ENCODE results near the gene ABCC1.

ABCC1 gene

DNA sequence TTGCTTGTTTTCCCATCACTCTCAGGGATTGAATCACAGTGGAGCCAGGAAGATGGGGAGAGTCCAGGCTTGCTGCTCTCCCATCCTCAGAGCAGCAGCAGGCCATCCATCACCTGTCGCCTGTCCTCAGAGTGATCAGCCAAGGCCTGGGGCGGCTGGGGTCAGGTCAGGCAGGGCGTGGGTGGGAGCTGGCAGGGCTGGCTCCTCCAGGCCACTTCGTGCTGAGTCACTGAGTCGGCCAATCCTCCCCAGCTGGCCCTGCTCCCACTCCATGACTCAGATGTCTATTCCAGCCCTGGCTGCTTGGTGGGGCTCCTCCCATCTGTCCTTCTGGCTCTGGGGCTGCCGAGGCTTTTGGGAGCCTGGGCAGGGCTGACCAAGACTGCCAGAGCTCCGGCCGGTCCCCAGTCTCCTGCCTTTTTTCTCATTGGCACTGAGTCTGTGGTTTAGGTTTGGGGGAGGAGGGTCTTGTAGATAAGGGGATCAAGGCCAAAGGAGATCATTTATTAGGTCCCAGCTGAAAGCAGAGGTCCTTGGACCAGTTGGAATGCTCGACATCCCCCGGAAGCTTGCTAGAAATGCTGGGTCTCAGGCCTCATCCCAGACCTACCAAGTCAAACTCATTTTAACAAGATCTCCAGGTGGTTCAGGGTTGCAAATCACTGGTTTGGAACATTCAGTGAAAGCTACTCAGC lies 72.7 kb downstream of the ABCC1 start:
- Histone ChIP-seq H3K36me3 (ENCODE audit: control insufficient read depth, insufficient read depth, low read length) (peaks cover 55% of the 10 kb centered on the region), H3K27ac (ENCODE audit: low read depth, low read length) (peak overlapping the region; percentile 47), H3K9ac (ENCODE audit: low read depth, low read length) (no peak overlapping the region), H3K4me3 (ENCODE audit: low read depth, low read length) (no peak overlapping the region), H3K27me3 (ENCODE audit: control insufficient read depth, insufficient read depth, low read length) (no peaks in the 10 kb centered on the region), H3K4me1 (ENCODE audit: control insufficient read depth, insufficient read depth, low read length) (no peaks in the 10 kb centered on the region), H3K9me3 (ENCODE audit: control insufficient read depth, insufficient read depth, low read length) (no peaks in the 10 kb centered on the region)

DNA sequence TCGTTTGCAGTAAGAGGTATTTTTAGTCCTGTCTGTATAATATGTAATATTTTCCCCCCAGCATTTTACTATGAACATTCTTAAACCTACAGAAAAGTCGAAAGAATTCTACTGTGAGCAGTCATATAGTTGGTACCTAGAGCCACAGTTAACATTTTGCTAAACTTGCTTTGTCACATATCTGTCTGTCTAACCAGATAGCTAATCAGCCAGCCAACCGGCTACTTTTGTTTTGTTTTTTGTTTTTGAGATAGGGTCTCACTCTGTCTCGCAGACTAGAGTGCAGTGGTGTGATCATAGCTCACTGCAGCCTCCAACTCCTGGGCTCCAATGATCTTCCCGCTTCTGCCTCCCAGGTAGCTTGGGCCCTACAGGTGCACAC lies 73.3 kb downstream of the ABCC1 start:
- Histone ChIP-seq H3K27ac (ENCODE audit: low read depth, low read length) (peak overlapping the region; percentile 18), H3K27me3 (ENCODE audit: control insufficient read depth, insufficient read depth, low read length) (no peaks in the 10 kb centered on the region), H3K36me3 (ENCODE audit: control insufficient read depth, insufficient read depth, low read length) (peaks cover 50% of the 10 kb centered on the region), H3K9ac (ENCODE audit: low read depth, low read length) (no peak overlapping the region), H3K4me1 (ENCODE audit: control insufficient read depth, insufficient read depth, low read length) (no peaks in the 10 kb centered on the region), H3K9me3 (ENCODE audit: control insufficient read depth, insufficient read depth, low read length) (no peaks in the 10 kb centered on the region), H3K4me3 (ENCODE audit: low read depth, low read length) (no peak overlapping the region)

DNA sequence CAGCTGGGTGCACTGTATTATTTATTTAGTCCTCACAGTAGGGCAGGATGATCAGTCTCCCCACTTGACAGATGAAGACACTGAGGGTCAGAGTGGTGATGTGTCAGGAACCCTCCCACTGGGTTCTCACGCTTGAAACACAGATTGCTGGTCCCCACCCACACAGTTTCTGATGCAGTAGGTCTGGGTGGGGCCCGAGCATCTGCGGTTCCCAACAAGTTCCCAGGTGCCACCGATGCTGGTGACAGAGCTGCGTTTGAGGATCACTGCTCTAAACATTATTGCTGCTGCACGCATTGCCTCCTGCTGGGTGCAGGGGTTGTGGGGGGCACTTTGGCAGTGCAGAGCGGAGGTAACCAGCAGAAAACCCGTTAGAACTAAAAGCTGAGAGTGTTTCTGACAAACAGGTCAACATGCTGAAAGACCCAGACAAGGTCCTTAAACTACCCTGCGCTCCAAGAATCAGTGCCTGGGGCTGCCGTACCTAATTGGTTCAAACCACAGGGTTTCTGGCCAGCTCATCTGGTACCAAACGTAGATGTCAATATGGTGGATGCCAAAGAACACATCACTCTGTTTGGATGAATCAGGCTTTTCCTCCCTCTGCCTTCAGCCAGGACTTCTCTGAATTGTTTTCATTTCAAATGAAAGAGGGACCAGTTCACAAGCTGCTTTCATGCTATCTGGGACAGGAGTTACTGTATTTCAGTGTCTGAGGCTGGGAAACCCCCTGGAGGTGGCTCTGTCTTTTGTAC lies 76.0 kb downstream of the ABCC1 start:
- no peak overlapping the region for H3K9ac ChIP-seq (ENCODE audit: low read depth, low read length)
- no peaks in the 10 kb centered on the region for H3K9me3 ChIP-seq (ENCODE audit: control insufficient read depth, insufficient read depth, low read length)
- peak overlapping the region; percentile 33 for H3K27ac ChIP-seq (ENCODE audit: low read depth, low read length)
- H3K36me3 ChIP-seq (ENCODE audit: control insufficient read depth, insufficient read depth, low read length) = peaks cover 30% of the 10 kb centered on the region
- H3K4me3 ChIP-seq (ENCODE audit: low read depth, low read length) = no peak overlapping the region
- no peaks in the 10 kb centered on the region for H3K27me3 ChIP-seq (ENCODE audit: control insufficient read depth, insufficient read depth, low read length)
- H3K4me1 ChIP-seq (ENCODE audit: control insufficient read depth, insufficient read depth, low read length) = no peaks in the 10 kb centered on the region

DNA sequence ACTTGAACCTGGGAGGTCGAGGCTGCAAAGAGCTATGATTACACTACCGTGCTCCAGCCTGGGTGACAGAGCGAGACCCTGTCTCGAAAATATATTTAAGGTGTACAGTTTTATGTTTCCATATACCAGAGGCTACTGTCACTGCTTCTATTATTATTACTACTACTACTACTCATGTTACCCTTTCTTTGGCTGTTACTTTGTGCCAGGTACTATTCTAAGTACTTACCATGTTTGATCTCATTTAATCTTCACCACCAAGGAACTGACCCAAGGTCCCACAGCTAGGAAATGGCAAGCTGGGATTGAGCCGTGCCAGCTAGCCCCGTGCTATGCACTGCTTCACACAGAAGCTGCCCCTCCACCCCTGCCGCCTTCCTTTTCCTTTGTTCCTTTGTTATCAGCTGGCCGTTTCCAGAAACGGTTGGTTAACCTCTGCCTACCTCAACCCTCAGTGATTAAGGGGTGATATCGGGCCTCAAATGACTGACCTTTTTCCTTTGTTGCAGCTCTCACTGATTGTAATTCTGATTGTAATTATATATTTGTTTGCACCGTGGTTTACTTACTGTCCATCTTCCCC lies 78.4 kb downstream of the ABCC1 start:
- Histone ChIP-seq H3K4me3 (ENCODE audit: low read depth, low read length) (no peak overlapping the region), H3K9me3 (ENCODE audit: control insufficient read depth, insufficient read depth, low read length) (no peaks in the 10 kb centered on the region), H3K4me1 (ENCODE audit: control insufficient read depth, insufficient read depth, low read length) (no peaks in the 10 kb centered on the region), H3K27me3 (ENCODE audit: control insufficient read depth, insufficient read depth, low read length) (no peaks in the 10 kb centered on the region), H3K9ac (ENCODE audit: low read depth, low read length) (no peak overlapping the region), H3K27ac (ENCODE audit: low read depth, low read length) (no peak overlapping the region), H3K36me3 (ENCODE audit: control insufficient read depth, insufficient read depth, low read length) (peaks cover 25% of the 10 kb centered on the region)

DNA sequence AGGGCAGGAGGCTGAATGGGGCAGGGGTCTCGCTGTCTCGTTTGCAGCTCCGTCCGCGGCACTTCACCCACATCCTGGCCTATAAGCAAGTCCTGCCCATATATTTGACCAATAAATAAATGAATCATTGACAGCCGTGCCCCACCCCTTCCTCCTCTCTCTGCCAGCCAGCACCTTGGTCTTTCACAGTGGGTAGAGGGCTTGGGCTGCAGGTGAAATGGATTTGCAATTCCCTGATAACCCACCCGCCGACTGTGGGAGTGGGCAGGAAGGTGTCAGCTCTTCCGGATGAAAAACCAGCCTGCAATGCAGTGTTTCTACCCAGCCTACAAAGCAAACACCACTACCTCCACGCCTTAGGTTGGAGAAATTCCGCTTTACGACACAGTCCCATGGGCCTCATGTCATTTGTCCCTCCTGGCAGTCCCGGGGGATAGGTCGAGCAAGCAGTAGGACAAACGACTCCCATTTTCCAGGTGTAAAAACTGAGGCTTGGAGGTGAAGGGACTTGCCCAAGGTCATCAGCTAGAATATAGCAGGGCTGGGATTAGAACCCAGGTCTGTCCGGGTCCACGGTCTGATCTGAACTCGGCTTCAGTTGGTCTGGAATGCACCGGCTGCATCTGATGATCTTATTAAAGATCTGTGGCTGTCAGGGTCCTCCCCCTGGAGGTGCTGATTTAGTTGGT lies 79.0 kb downstream of the ABCC1 start:
- no peaks in the 10 kb centered on the region for H3K9me3 ChIP-seq (ENCODE audit: control insufficient read depth, insufficient read depth, low read length)
- H3K4me1 ChIP-seq (ENCODE audit: control insufficient read depth, insufficient read depth, low read length) = no peaks in the 10 kb centered on the region
- H3K27me3 ChIP-seq (ENCODE audit: control insufficient read depth, insufficient read depth, low read length) = no peaks in the 10 kb centered on the region
- H3K27ac ChIP-seq (ENCODE audit: low read depth, low read length) = no peak overlapping the region
- no peak overlapping the region for H3K9ac ChIP-seq (ENCODE audit: low read depth, low read length)
- peaks cover 31% of the 10 kb centered on the region for H3K36me3 ChIP-seq (ENCODE audit: control insufficient read depth, insufficient read depth, low read length)
- H3K4me3 ChIP-seq (ENCODE audit: low read depth, low read length) = no peak overlapping the region

DNA sequence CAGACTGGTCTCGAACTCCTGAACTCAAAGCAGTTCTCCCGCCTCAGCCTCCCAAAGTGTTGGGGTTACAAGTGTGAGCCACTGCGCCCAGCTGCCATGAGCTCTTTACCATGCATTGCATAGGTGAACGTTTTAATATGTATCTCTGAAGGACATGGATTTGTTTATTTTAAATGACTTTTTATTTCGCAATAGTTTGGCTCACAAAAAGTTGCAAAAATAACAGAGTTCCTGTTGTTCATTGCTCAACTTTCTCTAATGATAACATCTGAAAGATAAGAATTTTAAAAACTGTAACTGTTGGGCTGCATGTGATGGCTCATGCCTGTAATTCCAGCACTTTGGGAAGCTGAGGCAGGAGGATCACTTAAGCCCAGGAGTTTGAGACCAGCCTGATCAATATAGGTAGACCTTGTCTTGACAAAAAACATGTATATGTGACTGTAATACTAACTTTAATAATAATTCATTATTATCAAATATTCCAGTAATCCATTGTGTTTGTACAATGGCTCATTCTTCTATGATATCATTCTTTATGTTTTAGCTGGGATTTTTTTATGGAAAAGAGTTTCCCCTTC lies 80.1 kb downstream of the ABCC1 start:
- Histone ChIP-seq H3K36me3 (ENCODE audit: control insufficient read depth, insufficient read depth, low read length) (peaks cover 34% of the 10 kb centered on the region), H3K4me1 (ENCODE audit: control insufficient read depth, insufficient read depth, low read length) (no peaks in the 10 kb centered on the region), H3K27me3 (ENCODE audit: control insufficient read depth, insufficient read depth, low read length) (no peaks in the 10 kb centered on the region), H3K9ac (ENCODE audit: low read depth, low read length) (no peak overlapping the region), H3K27ac (ENCODE audit: low read depth, low read length) (no peak overlapping the region), H3K9me3 (ENCODE audit: control insufficient read depth, insufficient read depth, low read length) (no peaks in the 10 kb centered on the region), H3K4me3 (ENCODE audit: low read depth, low read length) (no peak overlapping the region)

DNA sequence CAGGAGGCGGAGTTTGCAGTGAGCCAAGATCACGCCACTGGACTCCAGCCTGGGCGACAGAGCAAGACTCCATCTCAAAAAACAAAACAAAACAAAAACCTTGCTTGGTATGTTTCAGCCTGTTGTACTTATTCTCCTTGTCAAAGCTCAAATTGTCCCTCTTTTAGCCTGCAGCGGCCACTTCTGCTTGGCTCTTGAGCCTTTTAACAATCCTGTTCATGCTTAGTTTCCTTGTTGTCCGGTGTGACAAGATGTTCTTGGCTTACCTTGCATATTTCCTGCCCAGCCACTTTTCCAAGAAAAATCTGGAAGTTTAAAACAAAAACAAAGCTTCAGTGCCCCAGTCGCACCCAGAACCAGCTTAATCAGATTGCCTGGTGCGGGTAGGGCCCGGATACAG lies 81.0 kb downstream of the ABCC1 start:
- no peak overlapping the region for H3K9ac ChIP-seq (ENCODE audit: low read depth, low read length)
- no peak overlapping the region for H3K4me3 ChIP-seq (ENCODE audit: low read depth, low read length)
- no peak overlapping the region for H3K27ac ChIP-seq (ENCODE audit: low read depth, low read length)
- H3K36me3 ChIP-seq (ENCODE audit: control insufficient read depth, insufficient read depth, low read length) = peaks cover 39% of the 10 kb centered on the region
- no peaks in the 10 kb centered on the region for H3K4me1 ChIP-seq (ENCODE audit: control insufficient read depth, insufficient read depth, low read length)
- H3K9me3 ChIP-seq (ENCODE audit: control insufficient read depth, insufficient read depth, low read length) = no peaks in the 10 kb centered on the region
- no peaks in the 10 kb centered on the region for H3K27me3 ChIP-seq (ENCODE audit: control insufficient read depth, insufficient read depth, low read length)

DNA sequence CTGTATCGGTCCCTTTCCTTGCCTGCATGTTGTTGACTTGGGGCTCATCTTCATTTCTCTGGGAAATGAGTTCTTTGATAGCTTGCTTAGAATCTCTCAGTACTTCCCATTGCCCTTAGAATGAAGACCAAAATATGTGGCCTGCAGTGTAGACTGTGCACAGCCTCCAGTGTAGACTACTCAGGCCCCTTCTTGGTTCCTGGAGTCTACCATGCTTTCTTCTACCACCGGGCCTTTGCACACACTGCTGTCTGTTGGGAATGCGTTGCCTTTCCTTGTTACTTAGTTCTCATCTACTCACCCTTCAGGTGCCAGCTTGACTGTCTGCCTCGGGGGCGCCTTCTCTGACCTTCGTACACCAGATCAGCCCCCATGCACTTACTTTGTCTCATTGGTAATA lies 82.0 kb downstream of the ABCC1 start:
- H3K27ac ChIP-seq (ENCODE audit: low read depth, low read length) = no peak overlapping the region
- H3K4me3 ChIP-seq (ENCODE audit: low read depth, low read length) = no peak overlapping the region
- H3K9ac ChIP-seq (ENCODE audit: low read depth, low read length) = no peak overlapping the region
- no peaks in the 10 kb centered on the region for H3K9me3 ChIP-seq (ENCODE audit: control insufficient read depth, insufficient read depth, low read length)
- H3K27me3 ChIP-seq (ENCODE audit: control insufficient read depth, insufficient read depth, low read length) = no peaks in the 10 kb centered on the region
- H3K4me1 ChIP-seq (ENCODE audit: control insufficient read depth, insufficient read depth, low read length) = no peaks in the 10 kb centered on the region
- H3K36me3 ChIP-seq (ENCODE audit: control insufficient read depth, insufficient read depth, low read length) = peaks cover 48% of the 10 kb centered on the region

DNA sequence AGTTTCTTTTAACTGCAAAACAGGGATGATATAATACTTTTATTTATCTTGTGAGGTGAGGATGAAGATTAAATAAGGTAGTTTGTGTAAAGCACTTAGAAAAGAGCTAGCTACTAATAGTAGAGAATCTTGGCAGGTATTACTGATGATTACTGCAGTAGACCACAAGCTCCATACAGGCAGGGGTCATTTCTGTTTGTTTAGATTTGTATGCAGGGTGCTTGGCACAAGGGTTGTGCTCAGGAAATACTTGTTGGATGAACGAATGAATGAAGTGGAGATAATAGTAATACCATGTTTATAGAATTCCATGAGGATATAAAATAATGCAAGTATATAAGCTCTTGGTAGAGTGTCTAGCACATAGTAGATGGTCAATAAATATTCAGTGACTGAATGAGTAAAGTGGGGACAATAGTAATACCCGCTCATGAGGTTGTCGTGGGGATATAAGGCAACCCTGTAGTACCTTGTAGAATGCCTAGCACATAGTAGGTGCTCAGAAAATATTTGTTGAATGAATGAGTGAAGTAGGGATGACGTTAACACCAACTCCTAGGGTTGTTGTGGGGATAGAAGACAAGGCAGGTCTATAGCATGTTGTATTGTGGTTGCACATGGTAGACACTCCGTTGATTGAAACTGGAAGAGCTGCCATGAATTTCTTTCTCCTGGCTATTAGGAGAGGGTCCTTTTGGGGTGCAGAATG lies 83.0 kb downstream of the ABCC1 start:
- Histone ChIP-seq H3K4me1 (ENCODE audit: control insufficient read depth, insufficient read depth, low read length) (no peaks in the 10 kb centered on the region), H3K4me3 (ENCODE audit: low read depth, low read length) (no peak overlapping the region), H3K9me3 (ENCODE audit: control insufficient read depth, insufficient read depth, low read length) (no peaks in the 10 kb centered on the region), H3K9ac (ENCODE audit: low read depth, low read length) (no peak overlapping the region), H3K27me3 (ENCODE audit: control insufficient read depth, insufficient read depth, low read length) (no peaks in the 10 kb centered on the region), H3K36me3 (ENCODE audit: control insufficient read depth, insufficient read depth, low read length) (peaks cover 59% of the 10 kb centered on the region), H3K27ac (ENCODE audit: low read depth, low read length) (no peak overlapping the region)

DNA sequence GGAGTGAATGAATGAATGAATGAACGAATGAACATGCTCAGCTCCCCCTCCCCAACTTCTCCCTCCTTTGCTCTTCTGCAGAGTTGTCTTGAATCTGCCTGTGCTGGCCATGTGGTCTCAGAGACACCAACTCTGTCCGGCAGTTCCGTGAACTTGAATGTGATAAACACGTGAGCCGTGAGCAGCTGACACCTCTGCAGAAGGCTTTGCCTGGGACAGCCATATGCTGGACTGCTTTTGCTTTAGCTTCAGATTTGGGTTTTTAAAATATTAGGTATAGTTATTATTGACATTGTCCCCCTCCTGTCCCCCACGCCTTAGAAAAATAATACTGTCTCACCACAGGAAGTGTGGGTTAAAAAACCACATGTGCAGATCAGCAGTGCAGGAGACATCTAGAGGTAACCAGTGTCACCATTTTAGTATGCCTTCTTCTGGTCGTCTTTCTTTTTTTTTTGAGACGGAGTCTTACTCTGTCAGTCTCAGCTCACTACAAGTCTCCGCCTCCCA lies 83.8 kb downstream of the ABCC1 start:
- H3K9me3 ChIP-seq (ENCODE audit: control insufficient read depth, insufficient read depth, low read length) = no peaks in the 10 kb centered on the region
- H3K27me3 ChIP-seq (ENCODE audit: control insufficient read depth, insufficient read depth, low read length) = no peaks in the 10 kb centered on the region
- peaks cover 66% of the 10 kb centered on the region for H3K36me3 ChIP-seq (ENCODE audit: control insufficient read depth, insufficient read depth, low read length)
- no peak overlapping the region for H3K4me3 ChIP-seq (ENCODE audit: low read depth, low read length)
- no peak overlapping the region for H3K9ac ChIP-seq (ENCODE audit: low read depth, low read length)
- no peak overlapping the region for H3K27ac ChIP-seq (ENCODE audit: low read depth, low read length)
- no peaks in the 10 kb centered on the region for H3K4me1 ChIP-seq (ENCODE audit: control insufficient read depth, insufficient read depth, low read length)

Data from HUES48 (cell line).